Colonic mucosa (tissue), 4 donors: ENCODE results near the gene SPN. TPM values are rescaled to one million over a fixed set of nuclear protein-coding genes. Genes with fewer than 3 reads are reported as not detected.

Experiments
- DNase-seq: peaks from one replicate; pipeline ENCODE4 v3.0.0-alpha.2; 2020
- H3K27ac ChIP-seq: fragments of 200-600 bp; one replicate; pipeline ENCODE4 v1.8.0; 2021
- H3K27me3 ChIP-seq: fragments of 200-600 bp; one replicate; pipeline ENCODE4 v1.8.0; 2021
- H3K36me3 ChIP-seq: fragments of 200-600 bp; one replicate; pipeline ENCODE4 v1.8.0; 2021
- H3K4me1 ChIP-seq: fragments of 200-600 bp; one replicate; pipeline ENCODE4 v1.8.0; 2021; ENCODE audit warnings: mild to moderate bottlenecking
- H3K4me3 ChIP-seq: fragments of 200-600 bp; one replicate; pipeline ENCODE4 v1.8.0; 2021
- H3K9ac ChIP-seq, 2 donors: one replicate each; pipeline ENCODE4 v1.7.0; 2013; ENCODE audit warnings: control low read depth in 2 of 2, low read depth in 2 of 2, low read length in 2 of 2
- H3K9me3 ChIP-seq: fragments of 200-600 bp; one replicate; pipeline ENCODE4 v1.8.0; 2021
- intact Hi-C: fragments of 100-400 bp; cut with DNase I; formaldehyde crosslinking; loops from one replicate; pipeline ENCODE4 v1.14.1; 2022
- total RNA-seq, 2 donors: library from RNA; stranded (reverse); fragmentation: NEBNext Ultra II Directional in 1 of 2; extraction: Animal tissue kit (Norgen Biotek cat#: 25700) in 1 of 2; gene quantifications; one replicate each; pipeline ENCODE4 v1.2.1, GENCODE V29; 2021
- TF ChIP-seq, protein P1 (sequence below): fragments of 200-600 bp; IDR thresholded peaks from one replicate; pipeline ENCODE4 v1.8.0; 2022; ENCODE audit warnings: antibody characterized with exemption, mild to moderate bottlenecking
- donor health status: healthy.
- donor health status: DM: no; HTN: no; CAD: no.
- donor health status: DM: no; HTN: no; CAD: no.

Gene SPN
- total RNA-seq, 2 donors from 2014 or later, result 2.3 to 3.7 TPM

DNA sequence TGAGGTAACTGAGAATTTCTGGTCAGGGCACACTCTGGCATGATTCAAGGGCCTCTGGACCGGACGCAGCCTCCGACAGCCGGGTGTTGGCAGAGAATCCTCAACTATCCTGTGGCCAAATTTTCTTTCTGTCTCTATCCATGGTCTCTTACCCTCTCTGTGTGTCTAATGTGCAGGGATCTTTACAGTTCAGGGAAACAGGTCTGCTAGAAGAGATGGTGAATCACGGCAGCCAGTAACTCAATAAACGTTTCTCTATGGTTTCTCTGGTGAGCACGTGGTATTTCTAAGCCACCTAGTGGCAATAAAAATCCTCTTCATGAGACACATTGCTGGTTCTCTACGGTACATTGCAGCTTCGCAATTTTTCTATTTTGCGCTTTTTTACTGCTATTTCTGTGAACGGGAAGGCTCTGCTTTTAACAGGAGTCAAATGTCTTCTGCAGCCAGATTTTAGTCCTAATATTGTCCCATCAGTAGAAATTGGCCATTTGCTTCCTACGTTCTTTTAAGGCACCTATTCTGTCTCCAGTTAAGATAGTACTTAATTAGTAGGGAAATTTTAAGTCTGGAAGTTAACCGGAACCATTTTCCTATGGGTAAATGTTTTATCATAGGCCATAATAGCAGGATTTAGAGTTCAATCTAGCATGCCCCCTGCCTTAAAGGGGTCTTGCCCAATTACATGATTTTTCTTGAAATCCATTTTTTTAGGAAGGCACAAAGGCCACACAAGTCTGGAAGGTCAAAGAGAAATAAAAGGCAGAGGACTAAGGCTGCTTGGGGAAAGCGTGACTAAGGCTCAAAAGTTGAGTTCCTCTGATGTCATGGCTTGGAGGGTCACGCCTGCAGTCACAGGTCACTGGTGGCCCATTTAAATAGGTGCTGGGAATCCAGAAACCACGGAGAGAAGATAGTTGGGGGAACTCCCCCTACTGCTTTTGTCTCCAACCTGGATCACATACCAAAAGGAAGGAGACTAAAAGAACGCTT is 47.5 kb downstream of the SPN start:
- H3K27ac ChIP-seq, result no peak overlapping the region
- no peak overlapping the region for H3K4me3 ChIP-seq
- no peaks in the 10 kb centered on the region for H3K27me3 ChIP-seq
- peak; percentile 45 for DNase-seq
- H3K9me3 ChIP-seq, result no peaks in the 10 kb centered on the region
- TF ChIP-seq, protein P1, sequence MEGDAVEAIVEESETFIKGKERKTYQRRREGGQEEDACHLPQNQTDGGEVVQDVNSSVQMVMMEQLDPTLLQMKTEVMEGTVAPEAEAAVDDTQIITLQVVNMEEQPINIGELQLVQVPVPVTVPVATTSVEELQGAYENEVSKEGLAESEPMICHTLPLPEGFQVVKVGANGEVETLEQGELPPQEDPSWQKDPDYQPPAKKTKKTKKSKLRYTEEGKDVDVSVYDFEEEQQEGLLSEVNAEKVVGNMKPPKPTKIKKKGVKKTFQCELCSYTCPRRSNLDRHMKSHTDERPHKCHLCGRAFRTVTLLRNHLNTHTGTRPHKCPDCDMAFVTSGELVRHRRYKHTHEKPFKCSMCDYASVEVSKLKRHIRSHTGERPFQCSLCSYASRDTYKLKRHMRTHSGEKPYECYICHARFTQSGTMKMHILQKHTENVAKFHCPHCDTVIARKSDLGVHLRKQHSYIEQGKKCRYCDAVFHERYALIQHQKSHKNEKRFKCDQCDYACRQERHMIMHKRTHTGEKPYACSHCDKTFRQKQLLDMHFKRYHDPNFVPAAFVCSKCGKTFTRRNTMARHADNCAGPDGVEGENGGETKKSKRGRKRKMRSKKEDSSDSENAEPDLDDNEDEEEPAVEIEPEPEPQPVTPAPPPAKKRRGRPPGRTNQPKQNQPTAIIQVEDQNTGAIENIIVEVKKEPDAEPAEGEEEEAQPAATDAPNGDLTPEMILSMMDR, result peak; percentile 63
- intact Hi-C loops, result no loop called here
- no peaks in the 10 kb centered on the region for H3K4me1 ChIP-seq
- H3K36me3 ChIP-seq, result no peaks in the 10 kb centered on the region
- H3K9ac ChIP-seq, result no peak overlapping the region

DNA sequence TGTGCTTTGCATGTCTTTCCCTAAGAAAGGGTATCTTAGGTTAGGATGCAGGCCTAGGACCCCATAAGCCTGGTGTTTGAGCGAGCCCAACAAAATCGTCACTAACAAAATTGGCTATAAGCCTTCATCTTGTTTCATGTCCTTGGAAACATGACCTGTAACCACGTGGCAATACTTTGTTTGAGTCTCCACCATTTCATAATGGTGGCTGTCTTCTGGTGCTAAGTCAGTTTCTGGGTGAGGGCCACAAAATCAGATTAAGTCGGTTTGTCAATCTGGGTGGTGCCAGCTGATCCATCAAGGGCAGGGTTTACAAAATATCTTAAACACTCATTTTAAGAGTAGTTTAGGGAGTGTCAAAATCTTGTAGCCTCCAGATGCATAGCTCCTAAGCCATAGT is 49.8 kb downstream of the SPN start:
- Histone ChIP-seq H3K27ac (no peak overlapping the region), H3K9me3 (no peaks in the 10 kb centered on the region), H3K9ac (no peak overlapping the region), H3K27me3 (no peaks in the 10 kb centered on the region), H3K4me1 (no peaks in the 10 kb centered on the region), H3K4me3 (no peak overlapping the region), H3K36me3 (no peaks in the 10 kb centered on the region)
- TF ChIP-seq, protein P1, result no peak
- DNase-seq, result no peak
- intact Hi-C loops, result no loop called here

DNA sequence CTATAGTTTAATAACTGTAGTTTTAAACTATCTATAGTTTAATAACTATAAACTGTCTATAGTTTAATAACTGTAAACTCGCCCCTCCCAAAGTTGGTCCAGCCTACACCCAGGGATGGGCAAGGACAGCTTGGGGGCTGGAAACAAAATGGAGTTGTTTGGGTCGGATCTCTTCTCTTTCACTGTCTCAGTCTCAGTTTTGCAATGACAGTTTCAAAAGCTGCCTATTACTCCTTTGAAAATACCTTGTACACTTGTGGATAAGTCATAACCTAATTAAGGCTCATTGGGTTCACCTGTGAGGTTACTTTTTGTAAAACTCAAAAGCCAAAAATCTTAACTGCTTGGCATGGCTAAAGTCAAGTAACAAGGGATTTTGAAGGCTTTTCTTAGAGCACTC is 51.3 kb downstream of the SPN start:
- intact Hi-C loops, result no loop called here
- Histone ChIP-seq H3K4me3 (no peak overlapping the region), H3K27me3 (no peaks in the 10 kb centered on the region), H3K9ac (no peak overlapping the region), H3K27ac (no peak overlapping the region), H3K9me3 (no peaks in the 10 kb centered on the region), H3K4me1 (no peaks in the 10 kb centered on the region), H3K36me3 (no peaks in the 10 kb centered on the region)
- TF ChIP-seq, protein P1, result no peak
- no peak for DNase-seq

DNA sequence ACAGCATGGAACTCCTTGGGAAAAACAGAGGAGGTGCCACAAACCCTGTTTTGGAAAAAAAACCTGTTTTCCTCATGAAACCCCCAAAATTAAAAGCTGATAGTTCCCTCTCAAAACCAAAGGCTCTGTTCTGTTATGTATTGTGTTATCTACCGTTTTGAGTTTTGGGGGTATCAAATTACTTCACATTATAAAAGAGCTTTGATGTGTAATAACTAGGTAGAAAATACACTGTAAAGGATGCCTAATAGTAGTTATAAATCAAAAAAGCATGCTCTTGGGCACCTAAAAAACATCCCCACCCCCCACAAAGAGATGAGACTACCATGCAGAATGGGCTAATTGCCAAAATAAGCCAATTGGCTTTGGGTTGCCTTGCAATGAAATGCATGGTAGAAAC is 51.9 kb downstream of the SPN start:
- no peaks in the 10 kb centered on the region for H3K27me3 ChIP-seq
- no peak overlapping the region for H3K9ac ChIP-seq
- intact Hi-C loops, result no loop called here
- no peaks in the 10 kb centered on the region for H3K4me1 ChIP-seq
- no peak for DNase-seq
- H3K9me3 ChIP-seq, result no peaks in the 10 kb centered on the region
- TF ChIP-seq, protein P1, result no peak
- no peak overlapping the region for H3K27ac ChIP-seq
- no peaks in the 10 kb centered on the region for H3K36me3 ChIP-seq
- no peak overlapping the region for H3K4me3 ChIP-seq

DNA sequence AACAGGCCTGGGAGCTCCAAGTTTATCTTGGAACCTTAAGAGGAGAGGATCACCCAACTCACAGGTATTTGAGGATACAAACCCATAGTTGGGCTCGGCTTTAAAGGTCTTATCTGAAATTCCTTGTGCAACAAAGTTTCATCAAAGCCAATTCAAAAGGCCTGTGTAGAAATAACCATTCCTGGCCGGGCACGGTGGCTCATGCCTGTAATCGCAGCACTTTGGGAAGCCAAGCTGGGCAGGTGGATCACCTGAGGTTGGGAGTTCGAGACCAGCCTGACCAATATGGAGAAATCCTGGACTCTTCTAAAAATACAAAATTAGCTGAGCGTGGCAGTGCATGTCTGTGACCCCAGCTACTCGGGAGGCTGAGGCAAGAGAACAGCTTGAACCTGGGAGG is 54.1 kb downstream of the SPN start:
- Histone ChIP-seq H3K36me3 (no peaks in the 10 kb centered on the region), H3K9ac (no peak overlapping the region), H3K9me3 (no peaks in the 10 kb centered on the region), H3K4me1 (no peaks in the 10 kb centered on the region), H3K27ac (no peak overlapping the region), H3K4me3 (no peak overlapping the region), H3K27me3 (no peaks in the 10 kb centered on the region)
- no peak for DNase-seq
- TF ChIP-seq, protein P1, result no peak
- intact Hi-C loops, result no loop called here
